ENCODE measurements around the gene ATAD3C.

DNA sequence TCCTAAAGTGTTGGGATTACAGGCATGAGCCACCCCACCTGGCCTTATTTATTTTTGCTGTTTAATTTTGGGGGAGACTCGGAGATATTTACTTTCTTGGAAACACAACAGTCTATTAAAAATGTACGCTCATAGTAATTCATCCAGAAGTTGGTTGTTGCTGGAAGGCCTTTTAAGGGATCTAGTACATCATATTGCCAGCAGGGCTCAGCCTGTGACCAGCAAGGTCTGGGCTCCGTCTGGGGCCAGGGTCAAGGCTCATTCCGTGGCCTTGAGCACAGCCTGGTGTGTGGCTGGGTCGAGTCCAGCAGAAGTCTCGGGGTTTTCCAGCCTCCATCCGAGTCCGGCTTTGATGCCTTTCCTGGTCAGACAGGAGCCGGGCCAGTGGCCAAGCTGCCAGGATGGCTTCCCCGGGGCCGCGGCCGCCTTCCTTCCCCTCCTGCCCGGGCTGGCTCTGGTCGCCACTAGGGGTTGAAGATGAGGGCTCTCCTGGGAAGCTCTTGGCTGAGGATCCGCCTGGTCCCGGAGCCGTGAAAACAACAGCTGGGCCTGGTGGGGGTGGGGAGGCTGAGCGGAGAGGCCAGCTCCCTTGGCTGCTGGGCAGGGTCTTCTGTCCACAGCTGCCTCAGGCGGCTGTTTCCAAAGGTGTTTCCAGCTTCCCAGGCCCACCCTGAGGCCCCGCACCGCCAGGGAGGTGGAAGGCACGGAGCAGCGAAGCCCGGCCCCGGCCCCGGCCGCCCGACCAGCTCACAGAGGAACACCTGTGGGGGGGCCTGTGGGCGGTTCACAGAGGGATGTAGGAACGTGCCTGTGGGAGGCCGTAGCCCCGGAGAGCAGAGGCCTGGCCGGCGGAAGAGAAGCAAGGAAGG lies 19.1 kb upstream of the ATAD3C start:
- TF ChIP-seq TEAD4 (IDR thresholded peaks at IDR 0.05; ENCODE audit: borderline replicate concordance, insufficient read depth) (no peak), TCF12 (IDR thresholded peaks at IDR 0.05) (no peak), EP300 (IDR thresholded peaks at IDR 0.05; ENCODE audit: borderline replicate concordance in 1 of 2, low read depth in 1 of 2, low read length in 1 of 2) (no peak), RFX5 (IDR thresholded peaks at IDR 0.05; ENCODE audit: low read length) (no peak), POLR2AphosphoS5 (IDR thresholded peaks at IDR 0.05; ENCODE audit: low read depth, low read length) (no peak), TAF1 (IDR thresholded peaks at IDR 0.05; ENCODE audit: borderline replicate concordance, low read depth, low read length) (no peak), MXI1 (IDR thresholded peaks at IDR 0.05; ENCODE audit: low read depth, low read length) (no peak), RCOR1 (IDR thresholded peaks at IDR 0.05; ENCODE audit: low read length) (no peak), FOXM1 (IDR thresholded peaks at IDR 0.05; ENCODE audit: low read depth) (no peak), EZH2phosphoT487 (IDR thresholded peaks at IDR 0.05; ENCODE audit: borderline replicate concordance, low read depth) (no peak)
- TF ChIP-seq, protein P1, sequence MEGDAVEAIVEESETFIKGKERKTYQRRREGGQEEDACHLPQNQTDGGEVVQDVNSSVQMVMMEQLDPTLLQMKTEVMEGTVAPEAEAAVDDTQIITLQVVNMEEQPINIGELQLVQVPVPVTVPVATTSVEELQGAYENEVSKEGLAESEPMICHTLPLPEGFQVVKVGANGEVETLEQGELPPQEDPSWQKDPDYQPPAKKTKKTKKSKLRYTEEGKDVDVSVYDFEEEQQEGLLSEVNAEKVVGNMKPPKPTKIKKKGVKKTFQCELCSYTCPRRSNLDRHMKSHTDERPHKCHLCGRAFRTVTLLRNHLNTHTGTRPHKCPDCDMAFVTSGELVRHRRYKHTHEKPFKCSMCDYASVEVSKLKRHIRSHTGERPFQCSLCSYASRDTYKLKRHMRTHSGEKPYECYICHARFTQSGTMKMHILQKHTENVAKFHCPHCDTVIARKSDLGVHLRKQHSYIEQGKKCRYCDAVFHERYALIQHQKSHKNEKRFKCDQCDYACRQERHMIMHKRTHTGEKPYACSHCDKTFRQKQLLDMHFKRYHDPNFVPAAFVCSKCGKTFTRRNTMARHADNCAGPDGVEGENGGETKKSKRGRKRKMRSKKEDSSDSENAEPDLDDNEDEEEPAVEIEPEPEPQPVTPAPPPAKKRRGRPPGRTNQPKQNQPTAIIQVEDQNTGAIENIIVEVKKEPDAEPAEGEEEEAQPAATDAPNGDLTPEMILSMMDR (IDR thresholded peaks at IDR 0.05) = no peak
- TF ChIP-seq, protein P2, sequence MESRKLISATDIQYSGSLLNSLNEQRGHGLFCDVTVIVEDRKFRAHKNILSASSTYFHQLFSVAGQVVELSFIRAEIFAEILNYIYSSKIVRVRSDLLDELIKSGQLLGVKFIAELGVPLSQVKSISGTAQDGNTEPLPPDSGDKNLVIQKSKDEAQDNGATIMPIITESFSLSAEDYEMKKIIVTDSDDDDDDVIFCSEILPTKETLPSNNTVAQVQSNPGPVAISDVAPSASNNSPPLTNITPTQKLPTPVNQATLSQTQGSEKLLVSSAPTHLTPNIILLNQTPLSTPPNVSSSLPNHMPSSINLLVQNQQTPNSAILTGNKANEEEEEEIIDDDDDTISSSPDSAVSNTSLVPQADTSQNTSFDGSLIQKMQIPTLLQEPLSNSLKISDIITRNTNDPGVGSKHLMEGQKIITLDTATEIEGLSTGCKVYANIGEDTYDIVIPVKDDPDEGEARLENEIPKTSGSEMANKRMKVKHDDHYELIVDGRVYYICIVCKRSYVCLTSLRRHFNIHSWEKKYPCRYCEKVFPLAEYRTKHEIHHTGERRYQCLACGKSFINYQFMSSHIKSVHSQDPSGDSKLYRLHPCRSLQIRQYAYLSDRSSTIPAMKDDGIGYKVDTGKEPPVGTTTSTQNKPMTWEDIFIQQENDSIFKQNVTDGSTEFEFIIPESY (IDR thresholded peaks at IDR 0.05; ENCODE audit: borderline replicate concordance, low read depth) = no peak
- TF ChIP-seq, protein P3, sequence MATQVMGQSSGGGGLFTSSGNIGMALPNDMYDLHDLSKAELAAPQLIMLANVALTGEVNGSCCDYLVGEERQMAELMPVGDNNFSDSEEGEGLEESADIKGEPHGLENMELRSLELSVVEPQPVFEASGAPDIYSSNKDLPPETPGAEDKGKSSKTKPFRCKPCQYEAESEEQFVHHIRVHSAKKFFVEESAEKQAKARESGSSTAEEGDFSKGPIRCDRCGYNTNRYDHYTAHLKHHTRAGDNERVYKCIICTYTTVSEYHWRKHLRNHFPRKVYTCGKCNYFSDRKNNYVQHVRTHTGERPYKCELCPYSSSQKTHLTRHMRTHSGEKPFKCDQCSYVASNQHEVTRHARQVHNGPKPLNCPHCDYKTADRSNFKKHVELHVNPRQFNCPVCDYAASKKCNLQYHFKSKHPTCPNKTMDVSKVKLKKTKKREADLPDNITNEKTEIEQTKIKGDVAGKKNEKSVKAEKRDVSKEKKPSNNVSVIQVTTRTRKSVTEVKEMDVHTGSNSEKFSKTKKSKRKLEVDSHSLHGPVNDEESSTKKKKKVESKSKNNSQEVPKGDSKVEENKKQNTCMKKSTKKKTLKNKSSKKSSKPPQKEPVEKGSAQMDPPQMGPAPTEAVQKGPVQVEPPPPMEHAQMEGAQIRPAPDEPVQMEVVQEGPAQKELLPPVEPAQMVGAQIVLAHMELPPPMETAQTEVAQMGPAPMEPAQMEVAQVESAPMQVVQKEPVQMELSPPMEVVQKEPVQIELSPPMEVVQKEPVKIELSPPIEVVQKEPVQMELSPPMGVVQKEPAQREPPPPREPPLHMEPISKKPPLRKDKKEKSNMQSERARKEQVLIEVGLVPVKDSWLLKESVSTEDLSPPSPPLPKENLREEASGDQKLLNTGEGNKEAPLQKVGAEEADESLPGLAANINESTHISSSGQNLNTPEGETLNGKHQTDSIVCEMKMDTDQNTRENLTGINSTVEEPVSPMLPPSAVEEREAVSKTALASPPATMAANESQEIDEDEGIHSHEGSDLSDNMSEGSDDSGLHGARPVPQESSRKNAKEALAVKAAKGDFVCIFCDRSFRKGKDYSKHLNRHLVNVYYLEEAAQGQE (IDR thresholded peaks at IDR 0.05; ENCODE audit: low read depth, low read length) = no peak

Measured in SK-N-SH (cell line).